K562 treated with DMSO at 1 percent for 24 hours (cell line): ENCODE data around the gene TAAR9. TPM values are rescaled to one million over a fixed set of nuclear protein-coding genes. Genes with fewer than 3 reads are reported as not detected.

Experiments
- total RNA-seq: library from RNA; unstranded; fragments of 300-600 nt; gene quantifications from 2 replicates; pipeline ENCODE4 v1.2.3, GENCODE V29; 2022; ENCODE audit warnings: low read depth; ENCODE audit not compliant: insufficient read depth

Gene TAAR9
- not detected in 2 replicates for total RNA-seq

GRCh38 chr6:132537977-132538376, at the start of gene TAAR9:
TSS of gene TAAR9 (plus strand) at chr6:132538277. CDS start at chr6:132538290, 13 bp downstream.

GRCh38 chr6:132512638-132513632, 25.1 kb upstream of the TAAR9 start, which contains the start of gene STX7:
TSS of gene STX7 (minus strand) at chr6:132513116. CDS start at chr6:132503530, 9,586 bp downstream.

GRCh38 chr6:132552372-132552771, 14.3 kb downstream of the TAAR9 start, which contains the start of gene TAAR8:
TSS of gene TAAR8 (plus strand) at chr6:132552672. CDS start at chr6:132552693, 21 bp downstream.

GRCh38 chr6:132570221-132570777, 32.2 kb downstream of the TAAR9 start, which contains the start of gene TAAR6:
TSS of gene TAAR6 (plus strand) at chr6:132570322. CDS start at chr6:132570322, 0 bp downstream.

Other genes starting within 250 kb of the TAAR9 start
- not detected in 2 replicates for gene MOXD1, start 136.8 kb upstream of the TAAR9 start, total RNA-seq
- 19.6 and 20.1 TPM in 2 replicates for gene STX7, start 25.2 kb upstream of the TAAR9 start, total RNA-seq
- gene TAAR8, start 14.4 kb downstream of the TAAR9 start, total RNA-seq = not detected in 2 replicates
- gene TAAR6, start 32.0 kb downstream of the TAAR9 start, total RNA-seq = not detected in 2 replicates
- not detected in 2 replicates for gene TAAR5, start 51.5 kb downstream of the TAAR9 start, total RNA-seq
- not detected in 2 replicates for gene TAAR2, start 86.0 kb downstream of the TAAR9 start, total RNA-seq
- not detected in 2 replicates for gene TAAR1, start 120.9 kb downstream of the TAAR9 start, total RNA-seq
- not detected in 2 replicates for gene VNN1, start 175.8 kb downstream of the TAAR9 start, total RNA-seq
- gene VNN2, start 219.6 kb downstream of the TAAR9 start, total RNA-seq = 0.45 and 1.9 TPM in 2 replicates